Mucosa of descending colon (tissue), 3 donors: ENCODE measurements around the gene GAS5. TPM values are rescaled to one million over a fixed set of nuclear protein-coding genes. Genes with fewer than 3 reads are reported as not detected.
"Not testable (repeated sequence)": the region's sequence is repeated elsewhere in the genome, so short reads cannot be mapped to it uniquely, and the experiment has no call there.

ENCODE experiments used
- ATAC-seq: fragments of 200-7000 bp; cut with Tn5 transposase; one replicate; pipeline ENCODE4 v1.9.1; 2020; ENCODE audit warnings: mild to moderate bottlenecking, moderate library complexity
- DNase-seq, 3 donors: peaks; one replicate each; pipeline ENCODE4 v3.0.0-alpha.2; 2020
- H3K36me3 ChIP-seq: fragments of 200-600 bp; one replicate; pipeline ENCODE4 v1.8.0; 2021; ENCODE audit warnings: low read depth, mild to moderate bottlenecking
- H3K4me1 ChIP-seq: fragments of 200-600 bp; one replicate; pipeline ENCODE4 v1.8.0; 2021; ENCODE audit warnings: low read depth, mild to moderate bottlenecking
- H3K4me3 ChIP-seq: fragments of 200-600 bp; one replicate; pipeline ENCODE4 v1.8.0; 2021; ENCODE audit warnings: mild to moderate bottlenecking
- H3K9me3 ChIP-seq: fragments of 200-600 bp; one replicate; pipeline ENCODE4 v1.8.0; 2021; ENCODE audit warnings: mild to moderate bottlenecking
- CTCF ChIP-seq: fragments of 200-600 bp; IDR thresholded peaks from one replicate; pipeline ENCODE4 v1.8.0; 2022; ENCODE audit warnings: antibody characterized with exemption, mild to moderate bottlenecking
- intact Hi-C, 2 donors: fragments of 100-400 bp; cut with DNase I in 1 of 2; cut with micrococcal nuclease in 1 of 2; formaldehyde crosslinking; loops; one replicate each; pipeline versions ENCODE4 v1.11.0 to v1.11.1; 2022; cut with DNase I, micrococcal nuclease
- total RNA-seq, 3 donors: library from RNA; stranded (reverse); fragmentation: NEBNext Ultra II Directional in 2 of 3; extraction: Animal tissue kit (Norgen Biotek cat#: 25700) in 2 of 3; gene quantifications; one replicate each; pipeline versions ENCODE4 v1.2.1 to v1.2.4, GENCODE V29; 2021 to 2023
- donor health status: DM: no; HTN: no; CAD: no; lungs with moderate emphysema.
- donor health status: DM: no; HTN: no; CAD: no.
- donor health status: DM: no; HTN: yes; CAD: no.

Gene GAS5
- total RNA-seq, 3 donors from 2014 or later: 207 to 252 (median 224) TPM

- ATAC-seq (no peak), DNase-seq (no peak)
- H3K9me3 ChIP-seq: no peaks in the 10 kb centered on the region
- intact Hi-C loops: no loop called here
- no peak overlapping the region for H3K4me3 ChIP-seq
- H3K36me3 ChIP-seq: no peaks in the 10 kb centered on the region
- TF ChIP-seq CTCF: no peak
- H3K4me1 ChIP-seq: no peaks in the 10 kb centered on the region
Measured at GRCh38 chr1:173889885-173890284, 22.1 kb upstream of the GAS5 start.

GRCh38 chr1:173888749-173889148 is 21.0 kb upstream of the GAS5 start:
- DNase-seq: no peak
- Histone ChIP-seq H3K4me3 (no peak overlapping the region), H3K36me3 (no peaks in the 10 kb centered on the region), H3K4me1 (no peaks in the 10 kb centered on the region), H3K9me3 (no peaks in the 10 kb centered on the region)
- intact Hi-C loops: no loop called here
- no peak for ATAC-seq
- no peak for TF ChIP-seq CTCF

GRCh38 chr1:173887627-173888026 is 19.8 kb upstream of the GAS5 start:
- no peak for ATAC-seq
- H3K9me3 ChIP-seq: no peaks in the 10 kb centered on the region
- TF ChIP-seq CTCF: no peak
- H3K4me1 ChIP-seq: no peaks in the 10 kb centered on the region
- intact Hi-C loops: no loop called here
- no peaks in the 10 kb centered on the region for H3K36me3 ChIP-seq
- no peak for DNase-seq
- no peak overlapping the region for H3K4me3 ChIP-seq

GRCh38 chr1:173886746-173887611 is 19.2 kb upstream of the GAS5 start:
- H3K36me3 ChIP-seq: no peaks in the 10 kb centered on the region
- H3K4me3 ChIP-seq: no peak overlapping the region
- no peak for TF ChIP-seq CTCF
- DNase-seq: no peak
- intact Hi-C loops: no loop called here
- ATAC-seq: no peak
- H3K4me1 ChIP-seq: no peaks in the 10 kb centered on the region
- no peaks in the 10 kb centered on the region for H3K9me3 ChIP-seq

- H3K4me3 ChIP-seq: no peak overlapping the region
- no peaks in the 10 kb centered on the region for H3K9me3 ChIP-seq
- intact Hi-C loops: no loop called here
- H3K4me1 ChIP-seq: no peaks in the 10 kb centered on the region
- no peak for ATAC-seq
- DNase-seq: no peak
- no peaks in the 10 kb centered on the region for H3K36me3 ChIP-seq
- no peak for TF ChIP-seq CTCF
Measured at GRCh38 chr1:173884701-173885100, 16.9 kb upstream of the GAS5 start.

GRCh38 chr1:173881117-173881516 is 13.3 kb upstream of the GAS5 start:
- H3K9me3 ChIP-seq, H3K36me3 ChIP-seq, intact Hi-C loops, H3K4me1 ChIP-seq, H3K4me3 ChIP-seq, ATAC-seq, DNase-seq: not testable (repeated sequence)
